Activated T-helper 17 cell treated with anti-CD3 and anti-CD28 coated beads, Interleukin-2, amount 50 U/mL, for 72 hours (primary cell): ENCODE data around the gene MYO15A. TPM values are rescaled to one million over a fixed set of nuclear protein-coding genes. Genes with fewer than 3 reads are reported as not detected.

Experiments
- ATAC-seq: fragments of 150-1000 bp; cut with Tn5 transposase; replicated peaks from 2 replicates; pipeline ENCODE4 v1.10.0; 2021; ENCODE audit warnings: mild to moderate bottlenecking, moderate library complexity
- H3K27ac Mint-ChIP-seq: one replicate; pipeline ENCODE4 v1.8.0; 2022; ENCODE audit warnings: mixed read lengths
- H3K27me3 Mint-ChIP-seq: one replicate; pipeline ENCODE4 v1.8.0; 2022; ENCODE audit warnings: mixed read lengths
- H3K36me3 Mint-ChIP-seq: one replicate; pipeline ENCODE4 v1.8.0; 2022; ENCODE audit warnings: low read depth, mild to moderate bottlenecking, mixed read lengths
- H3K4me1 Mint-ChIP-seq: one replicate; pipeline ENCODE4 v1.8.0; 2022; ENCODE audit warnings: mixed read lengths
- H3K4me3 Mint-ChIP-seq: one replicate; pipeline ENCODE4 v1.8.0; 2022; ENCODE audit warnings: mild to moderate bottlenecking, mixed read lengths
- H3K9me3 Mint-ChIP-seq: one replicate; pipeline ENCODE4 v1.8.0; 2022; ENCODE audit warnings: mixed read lengths
- total RNA-seq, 2 donors: library from RNA; stranded (reverse); gene quantifications; one replicate each; pipeline ENCODE4 v1.2.3, GENCODE V29; 2022

MYO15A gene
- total RNA-seq, 2 donors from 2014 or later, result 1.0 to 6.0 TPM

GRCh38 chr17:18148586-18148985 is 40.0 kb downstream of the MYO15A start:
- Mint-ChIP-seq H3K9me3 (no peaks in the 10 kb centered on the region), H3K4me1 (no peaks in the 10 kb centered on the region), H3K4me3 (no peak overlapping the region), H3K27ac (no peak overlapping the region), H3K27me3 (no peaks in the 10 kb centered on the region), H3K36me3 (no peaks in the 10 kb centered on the region)
- ATAC-seq, result no peak

- Mint-ChIP-seq H3K4me3 (no peak overlapping the region), H3K27ac (peak overlapping the region; percentile 38), H3K9me3 (no peaks in the 10 kb centered on the region), H3K36me3 (no peaks in the 10 kb centered on the region), H3K4me1 (no peaks in the 10 kb centered on the region), H3K27me3 (no peaks in the 10 kb centered on the region)
- no peak for ATAC-seq
Measured at GRCh38 chr17:18151290-18151689, 42.7 kb downstream of the MYO15A start.

GRCh38 chr17:18155179-18155578 is 46.6 kb downstream of the MYO15A start:
- H3K27me3 Mint-ChIP-seq, result no peaks in the 10 kb centered on the region
- H3K36me3 Mint-ChIP-seq, result no peaks in the 10 kb centered on the region
- no peak for ATAC-seq
- H3K9me3 Mint-ChIP-seq, result no peaks in the 10 kb centered on the region
- no peak overlapping the region for H3K27ac Mint-ChIP-seq
- H3K4me1 Mint-ChIP-seq, result peaks cover 4% of the 10 kb centered on the region
- H3K4me3 Mint-ChIP-seq, result no peak overlapping the region

- Mint-ChIP-seq H3K4me3 (no peak overlapping the region), H3K9me3 (no peaks in the 10 kb centered on the region), H3K36me3 (no peaks in the 10 kb centered on the region), H3K27me3 (no peaks in the 10 kb centered on the region), H3K27ac (peak overlapping the region; percentile 8), H3K4me1 (peaks cover 4% of the 10 kb centered on the region)
- ATAC-seq, result no peak
Measured at GRCh38 chr17:18156171-18156975, 47.8 kb downstream of the MYO15A start.

- Mint-ChIP-seq H3K27me3 (no peaks in the 10 kb centered on the region), H3K9me3 (no peaks in the 10 kb centered on the region), H3K27ac (no peak overlapping the region), H3K4me1 (peaks cover 4% of the 10 kb centered on the region), H3K4me3 (no peak overlapping the region), H3K36me3 (no peaks in the 10 kb centered on the region)
- ATAC-seq, result no peak
Measured at GRCh38 chr17:18156976-18157280, 48.4 kb downstream of the MYO15A start.

GRCh38 chr17:18157354-18157985 is 48.9 kb downstream of the MYO15A start:
- no peaks in the 10 kb centered on the region for H3K9me3 Mint-ChIP-seq
- H3K4me1 Mint-ChIP-seq, result peaks cover 4% of the 10 kb centered on the region
- H3K4me3 Mint-ChIP-seq, result peak overlapping the region; percentile 79
- no peaks in the 10 kb centered on the region for H3K27me3 Mint-ChIP-seq
- H3K36me3 Mint-ChIP-seq, result no peaks in the 10 kb centered on the region
- H3K27ac Mint-ChIP-seq, result peak overlapping the region; percentile 91
- ATAC-seq, result no peak

- Mint-ChIP-seq H3K27me3 (no peaks in the 10 kb centered on the region), H3K4me3 (peak overlapping the region; percentile 79), H3K9me3 (no peaks in the 10 kb centered on the region), H3K27ac (peak overlapping the region; percentile 91), H3K36me3 (no peaks in the 10 kb centered on the region), H3K4me1 (peaks cover 4% of the 10 kb centered on the region)
- ATAC-seq, result peak; percentile 91
Measured at GRCh38 chr17:18158022-18158600, 49.6 kb downstream of the MYO15A start.

- Mint-ChIP-seq H3K27ac (peak overlapping the region; percentile 77), H3K9me3 (no peaks in the 10 kb centered on the region), H3K4me1 (peaks cover 4% of the 10 kb centered on the region), H3K27me3 (no peaks in the 10 kb centered on the region), H3K36me3 (no peaks in the 10 kb centered on the region), H3K4me3 (peak overlapping the region; percentile 79)
- no peak for ATAC-seq
Measured at GRCh38 chr17:18159551-18160120, 51.1 kb downstream of the MYO15A start.

GRCh38 chr17:18160128-18160856 is 51.7 kb downstream of the MYO15A start:
- H3K4me3 Mint-ChIP-seq, result no peak overlapping the region
- H3K27me3 Mint-ChIP-seq, result no peaks in the 10 kb centered on the region
- no peaks in the 10 kb centered on the region for H3K36me3 Mint-ChIP-seq
- no peaks in the 10 kb centered on the region for H3K9me3 Mint-ChIP-seq
- no peak for ATAC-seq
- H3K27ac Mint-ChIP-seq, result peak overlapping the region; percentile 46
- peaks cover 4% of the 10 kb centered on the region for H3K4me1 Mint-ChIP-seq

- Mint-ChIP-seq H3K27ac (no peak overlapping the region), H3K36me3 (no peaks in the 10 kb centered on the region), H3K9me3 (no peaks in the 10 kb centered on the region), H3K4me1 (peaks cover 4% of the 10 kb centered on the region), H3K27me3 (no peaks in the 10 kb centered on the region), H3K4me3 (no peak overlapping the region)
- no peak for ATAC-seq
Measured at GRCh38 chr17:18161207-18162145, 52.9 kb downstream of the MYO15A start.

GRCh38 chr17:18163547-18163946 is 55.0 kb downstream of the MYO15A start:
- Mint-ChIP-seq H3K4me3 (no peak overlapping the region), H3K27ac (no peak overlapping the region), H3K4me1 (no peaks in the 10 kb centered on the region), H3K9me3 (no peaks in the 10 kb centered on the region), H3K36me3 (no peaks in the 10 kb centered on the region), H3K27me3 (no peaks in the 10 kb centered on the region)
- no peak for ATAC-seq

- H3K27ac Mint-ChIP-seq, result no peak overlapping the region
- no peaks in the 10 kb centered on the region for H3K27me3 Mint-ChIP-seq
- H3K4me1 Mint-ChIP-seq, result no peaks in the 10 kb centered on the region
- ATAC-seq, result peak; percentile 34
- H3K9me3 Mint-ChIP-seq, result no peaks in the 10 kb centered on the region
- H3K36me3 Mint-ChIP-seq, result no peaks in the 10 kb centered on the region
- no peak overlapping the region for H3K4me3 Mint-ChIP-seq
Measured at GRCh38 chr17:18166894-18167293, 58.3 kb downstream of the MYO15A start.

- H3K4me1 Mint-ChIP-seq, result no peaks in the 10 kb centered on the region
- H3K9me3 Mint-ChIP-seq, result no peaks in the 10 kb centered on the region
- H3K4me3 Mint-ChIP-seq, result no peak overlapping the region
- H3K27me3 Mint-ChIP-seq, result no peaks in the 10 kb centered on the region
- no peaks in the 10 kb centered on the region for H3K36me3 Mint-ChIP-seq
- H3K27ac Mint-ChIP-seq, result no peak overlapping the region
- no peak for ATAC-seq
Measured at GRCh38 chr17:18167421-18167820, 58.9 kb downstream of the MYO15A start.
